Endothelial cell of umbilical vein (primary cell): ENCODE data around the gene ATXN1. TPM values are rescaled to one million over a fixed set of nuclear protein-coding genes. Genes with fewer than 3 reads are reported as not detected.

Experiments used
- BruUV-seq: library from RNA; stranded (reverse); fragments of 400-500 nt; replicated peaks from 2 replicates; lab custom pipeline; 2021; lab: Mats Ljungman, UMichigan
- CTCF ChIA-PET: fragments of 300-600, 350-600 bp; sonication (Branson Sonifier 250); formaldehyde crosslinking; loops from one replicate; lab custom pipeline; 2021; ENCODE audit warnings: antibody characterized with exemption, inconsistent platforms; lab: Charles Lee
- POLR2A ChIA-PET: fragments of 300-600, 350-600 bp; sonication (Branson Sonifier 250); formaldehyde crosslinking; loops from one replicate; lab custom pipeline; 2021; ENCODE audit warnings: antibody characterized with exemption, inconsistent platforms; lab: Charles Lee
- DNase-seq: peaks from one replicate; pipeline ENCODE4 v3.0.0-alpha.2; 2011; ENCODE audit warnings: low read depth, low spot score
- FAIRE-seq: peaks from 2 replicates; lab custom pipeline; 2011; peaks lifted over from hg19 to GRCh38; lab: Jason Lieb, UNC
- H2AFZ ChIP-seq: 2 replicates; pipeline ENCODE4 v1.6.0; 2012; ENCODE audit warnings: low read depth, low read length, control low read depth, inconsistent platforms
- H3K27ac ChIP-seq: 2 replicates; pipeline ENCODE4 v1.5.1; 2011; ENCODE audit warnings: low read depth, mild to moderate bottlenecking, control low read depth, low read length, moderate library complexity; ENCODE audit not compliant: insufficient read depth
- H3K27me3 ChIP-seq, 2 experiments: 2 replicates each; pipeline versions ENCODE4 v1.6.0 to v1.6.1; 2011; ENCODE audit warnings: low read length in 2 of 2, mixed read lengths in 1 of 2; ENCODE audit not compliant: control insufficient read depth in 2 of 2, insufficient read depth in 2 of 2
- H3K36me3 ChIP-seq, 2 experiments: 2 replicates in 1 of 2; 3 replicates in 1 of 2; pipeline ENCODE4 v1.5.1; 2011; ENCODE audit warnings: low read length in 2 of 2, mild to moderate bottlenecking in 1 of 2, moderate library complexity in 1 of 2; ENCODE audit not compliant: control insufficient read depth in 2 of 2, insufficient read depth in 2 of 2; ENCODE audit errors: extremely low read depth in 1 of 2
- H3K4me1 ChIP-seq: 3 replicates; pipeline ENCODE4 v1.5.1; 2011; ENCODE audit warnings: mild to moderate bottlenecking, low read length; ENCODE audit not compliant: control insufficient read depth, insufficient read depth; ENCODE audit errors: extremely low read depth
- H3K4me2 ChIP-seq: 2 replicates; pipeline ENCODE4 v1.6.1; 2011; ENCODE audit warnings: low read length, control low read depth, mixed read lengths; ENCODE audit not compliant: insufficient read depth
- H3K4me3 ChIP-seq, 3 experiments: fragments of 200-600 bp in 1 of 3; sonication (generic), shearing (Covaris generic) in 1 of 3; replicated peaks in 1 of 3; 2 replicates each; pipeline ENCODE4 v1.5.1; 2011 to 2016; ENCODE audit warnings: control low read depth in 3 of 3, low read length in 3 of 3, mild to moderate bottlenecking in 2 of 3, inconsistent platforms in 1 of 3, low read depth in 1 of 3, moderate library complexity in 1 of 3; ENCODE audit not compliant: insufficient read depth in 1 of 3
- H3K79me2 ChIP-seq: 2 replicates; pipeline ENCODE4 v1.6.0; 2012; ENCODE audit warnings: low read length, inconsistent platforms; ENCODE audit not compliant: control insufficient read depth, insufficient read depth
- H3K9ac ChIP-seq: replicated peaks from 2 replicates; pipeline ENCODE3; 2011; ENCODE audit warnings: low read length, control low read depth; ENCODE audit not compliant: insufficient read depth; ENCODE audit errors: extremely low read depth
- H3K9me1 ChIP-seq: replicated peaks from 3 replicates; pipeline ENCODE4 v1.6.0; 2011; ENCODE audit warnings: mild to moderate bottlenecking, low read length; ENCODE audit not compliant: control insufficient read depth, insufficient read depth; ENCODE audit errors: extremely low read depth
- H3K9me3 ChIP-seq: replicated peaks from 2 replicates; pipeline ENCODE4 v1.5.1; 2012; ENCODE audit warnings: low read length, inconsistent platforms; ENCODE audit not compliant: control insufficient read depth, insufficient read depth
- H4K20me1 ChIP-seq: replicated peaks from 2 replicates; pipeline ENCODE3; 2011; ENCODE audit warnings: mild to moderate bottlenecking, low read length; ENCODE audit not compliant: control insufficient read depth, insufficient read depth; ENCODE audit errors: extremely low read depth
- CTCF ChIP-seq, 2 donors: IDR thresholded peaks; 1 replicate in 1 of 2; 2 replicates in 1 of 2; pipeline ENCODE4 v1.5.1; 2011; ENCODE audit warnings: low read length in 2 of 2, mild to moderate bottlenecking in 2 of 2, moderate library complexity in 2 of 2, control low read depth in 1 of 2, inconsistent platforms in 1 of 2, low read depth in 1 of 2; ENCODE audit not compliant: insufficient read depth in 1 of 2; ENCODE audit errors: extremely low read depth in 1 of 2
- FOS ChIP-seq: IDR thresholded peaks from 2 replicates; pipeline ENCODE4 v1.6.1; 2011; ENCODE audit warnings: mild to moderate bottlenecking, low read length, moderate library complexity, borderline replicate concordance; ENCODE audit not compliant: insufficient read depth
- GATA2 ChIP-seq: IDR thresholded peaks from 2 replicates; pipeline ENCODE4 v1.7.0; 2011; ENCODE audit warnings: low read depth, mild to moderate bottlenecking, moderate library complexity, mixed read lengths, low read length; ENCODE audit not compliant: insufficient read length, insufficient read depth
- JUN ChIP-seq: IDR thresholded peaks from 2 replicates; pipeline ENCODE4 v1.6.1; 2011; ENCODE audit warnings: borderline replicate concordance, low read depth; ENCODE audit not compliant: insufficient read length, insufficient read depth
- MYC ChIP-seq: IDR thresholded peaks from one replicate; pipeline ENCODE4 v1.6.1; 2011; ENCODE audit warnings: mild to moderate bottlenecking, low read depth, low read length
- POLR2A ChIP-seq: IDR thresholded peaks from 2 replicates; pipeline ENCODE4 v1.6.1; 2012; ENCODE audit warnings: low read depth, mild to moderate bottlenecking, control low read depth, low read length
- POLR2AphosphoS5 ChIP-seq: IDR thresholded peaks from 2 replicates; pipeline ENCODE4 v1.6.1; 2012; ENCODE audit warnings: low read depth, mild to moderate bottlenecking, control low read depth, low read length, moderate library complexity; ENCODE audit not compliant: insufficient read depth
- dilution Hi-C: fragments of 300-500 bp; cut with MboI; formaldehyde crosslinking; loops from one replicate; pipeline ENCODE4 v1.15.0; 2019; ENCODE audit warnings: low sequenced_read_pairs; ENCODE audit not compliant: extremely low pct_ligation_motif_present
- intact Hi-C: fragments of 100-400 bp; cut with micrococcal nuclease; formaldehyde crosslinking; loops from one replicate; pipeline ENCODE4 v1.10.0; 2022
- polyA plus RNA-seq, 4 experiments: library from polyadenylated mRNA; depleted of rRNA in 3 of 4; stranded (reverse) in 3 of 4; unstranded in 1 of 4; fragments of >200 nt; gene quantifications; 2 replicates each; pipeline versions ENCODE4 v1.2.1 to v1.2.3, GENCODE V29; 2011 to 2012; ENCODE audit warnings: missing spikeins in 1 of 4
- total RNA-seq: library from RNA; stranded (reverse); gene quantifications from 2 replicates; pipeline ENCODE4 v1.2.3, GENCODE V29; 2021

Gene ATXN1
- total and polyA plus RNA-seq, 2 donors (not counting 3 experiments of a cell fraction or from before 2014, with no cell fraction given) = 16.4 to 33.0 TPM

DNA sequence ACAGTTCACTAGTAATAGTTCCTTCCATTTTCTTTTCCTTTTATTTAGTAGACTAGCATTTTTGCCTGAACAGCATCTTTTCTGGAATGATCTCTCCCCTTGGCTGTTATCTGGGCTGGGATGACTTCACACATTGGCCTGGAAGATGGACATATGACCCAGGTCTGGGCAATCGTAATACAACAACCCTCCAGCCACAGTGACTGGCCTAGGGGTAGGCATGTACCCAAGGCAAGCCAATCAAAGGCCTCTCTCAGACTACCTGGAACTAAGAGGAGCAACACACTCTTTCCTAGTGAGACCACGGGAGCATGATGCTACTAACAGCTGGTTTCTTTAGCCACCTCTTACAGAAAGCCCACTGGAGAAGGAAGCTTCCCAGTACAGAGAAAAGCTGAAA, 270.6 kb downstream of the ATXN1 start:
- POLR2A ChIA-PET = no interaction called here
- CTCF ChIA-PET = interaction anchor here (1.4 kb wide), 1 partner anchor 21 kb away, joined by 4 read pairs; no protein-coding TSS in a partner anchor
- Histone ChIP-seq H3K9ac (no peak overlapping the region), H3K4me2 (no peak overlapping the region), H3K9me1 (no peaks in the 10 kb centered on the region), H4K20me1 (no peaks in the 10 kb centered on the region), H3K36me3 (no peaks in the 10 kb centered on the region), H2AFZ (no peak overlapping the region), H3K4me1 (no peaks in the 10 kb centered on the region), H3K4me3 (no peak overlapping the region), H3K9me3 (no peaks in the 10 kb centered on the region), H3K27ac (no peak overlapping the region), H3K79me2 (no peaks in the 10 kb centered on the region), H3K27me3 (no peaks in the 10 kb centered on the region)
- no peak for TF ChIP-seq CTCF (IDR thresholded peaks at IDR 0.05; ENCODE audit: extremely low read depth in 1 of 2, insufficient read depth in 1 of 2, low read depth in 1 of 2, low read length in 2 of 2)
- BruUV-seq = no TSS peak
- no peak for DNase-seq
- FAIRE-seq = no peak
- dilution Hi-C loops = no loop called here
- intact Hi-C loops = no loop called here

- no peak for DNase-seq
- TF ChIP-seq MYC (no peak), GATA2 (no peak), FOS (no peak), POLR2A (no peak), JUN (no peak), POLR2AphosphoS5 (no peak)
- Histone ChIP-seq H3K36me3 (no peaks in the 10 kb centered on the region), H3K9me3 (no peaks in the 10 kb centered on the region), H3K27me3 (no peaks in the 10 kb centered on the region), H3K4me3 (no peak overlapping the region), H3K4me1 (no peaks in the 10 kb centered on the region), H3K9me1 (no peaks in the 10 kb centered on the region), H3K9ac (no peak overlapping the region), H3K79me2 (no peaks in the 10 kb centered on the region), H3K4me2 (no peak overlapping the region), H3K27ac (no peak overlapping the region), H2AFZ (no peak overlapping the region), H4K20me1 (no peaks in the 10 kb centered on the region)
- no TSS peak for BruUV-seq
- intact Hi-C loops (no loop called here), dilution Hi-C loops (no loop called here)
- ChIA-PET CTCF (no interaction called here), POLR2A (no interaction called here)
- FAIRE-seq = no peak
These were observed 272.4 kb downstream of the ATXN1 start for GRCh38 chr6:16488813-16489212.
